GM03348 (cell line): ENCODE measurements around the gene MKS1.
A peak's percentile ranks its signal among the peaks of the same experiment; 100 is the strongest.

Source experiments
- DNase-seq: peaks from one replicate; pipeline ENCODE4 v3.0.0; 2012; ENCODE audit warnings: low spot score

The MKS1 gene

GRCh38 chr17:58244963-58245362 lies 25.9 kb upstream of the MKS1 start:
- no peak for DNase-seq

- no peak for DNase-seq
Measured at GRCh38 chr17:58242171-58242784, 23.2 kb upstream of the MKS1 start.

- no peak for DNase-seq
Measured at GRCh38 chr17:58239987-58240386, 20.9 kb upstream of the MKS1 start.

GRCh38 chr17:58238147-58238634 lies 19.1 kb upstream of the MKS1 start, which contains the start of gene LPO:
LPO (plus strand) TSS chr17:58238584; CDS start chr17:58242980, 4,396 bp downstream.
- no peak for DNase-seq

- no peak for DNase-seq
Measured at GRCh38 chr17:58236394-58236793, 17.3 kb upstream of the MKS1 start.

GRCh38 chr17:58235821-58236220 lies 16.8 kb upstream of the MKS1 start:
- DNase-seq, result no peak

GRCh38 chr17:58234512-58234911 lies 15.5 kb upstream of the MKS1 start:
- no peak for DNase-seq

- no peak for DNase-seq
Measured at GRCh38 chr17:58233543-58233942, 14.5 kb upstream of the MKS1 start.

- DNase-seq, result peak; percentile 42
Measured at GRCh38 chr17:58232707-58233156, 13.7 kb upstream of the MKS1 start.

GRCh38 chr17:58231641-58232040 lies 12.6 kb upstream of the MKS1 start:
- peak; percentile 64 for DNase-seq

GRCh38 chr17:58229881-58230280 lies 10.8 kb upstream of the MKS1 start:
- no peak for DNase-seq

GRCh38 chr17:58229384-58229783 lies 10.3 kb upstream of the MKS1 start:
- DNase-seq, result no peak

GRCh38 chr17:58228679-58229078 lies 9.6 kb upstream of the MKS1 start:
- no peak for DNase-seq

- DNase-seq, result no peak
Measured at GRCh38 chr17:58227733-58228132, 8.7 kb upstream of the MKS1 start.

- DNase-seq, result peak; percentile 55
Measured at GRCh38 chr17:58224315-58224714, 5.3 kb upstream of the MKS1 start.

- DNase-seq, result no peak
Measured at GRCh38 chr17:58219789-58220183, 731 bp upstream of the MKS1 start.

- DNase-seq, result no peak
Measured at GRCh38 chr17:58217766-58218165, 1.3 kb downstream of the MKS1 start.

GRCh38 chr17:58215685-58216084 lies 3.4 kb downstream of the MKS1 start:
- no peak for DNase-seq

GRCh38 chr17:58210922-58211321 lies 8.1 kb downstream of the MKS1 start:
- DNase-seq, result no peak

- DNase-seq, result no peak
Measured at GRCh38 chr17:58208344-58208743, 10.7 kb downstream of the MKS1 start.

GRCh38 chr17:58207451-58207850 lies 11.6 kb downstream of the MKS1 start:
- DNase-seq, result no peak

GRCh38 chr17:58205936-58206335 lies 13.1 kb downstream of the MKS1 start:
- no peak for DNase-seq

- no peak for DNase-seq
Measured at GRCh38 chr17:58204796-58205195, 14.3 kb downstream of the MKS1 start.

GRCh38 chr17:58202859-58203258 lies 16.2 kb downstream of the MKS1 start:
- DNase-seq, result no peak
